Activated T-cell treated with anti-CD3 and anti-CD28 coated beads, Interleukin-2, amount 50 U/mL, for 48 hours (primary cell): ENCODE data around the gene LARP1B.
A peak's percentile ranks its signal among the peaks of the same experiment; 100 is the strongest.
"Not testable (repeated sequence)": the region's sequence is repeated elsewhere in the genome, so short reads cannot be mapped to it uniquely, and the experiment has no call there.

ENCODE experiments used
- DNase-seq, 2 experiments: peaks; one replicate each; pipeline ENCODE4 v3.0.0-alpha.2; 2020

Gene LARP1B

GRCh38 chr4:128141866-128142265, 80.8 kb downstream of the LARP1B start:
- DNase-seq = no peak

GRCh38 chr4:128145727-128146126, 84.6 kb downstream of the LARP1B start:
- DNase-seq = no peak

GRCh38 chr4:128153800-128154199, 92.7 kb downstream of the LARP1B start:
- no peak for DNase-seq

GRCh38 chr4:128155231-128155855, 94.2 kb downstream of the LARP1B start:
- no peak for DNase-seq

- DNase-seq = no peak
These were observed 94.9 kb downstream of the LARP1B start for GRCh38 chr4:128155874-128156456.

GRCh38 chr4:128156472-128156871, 95.4 kb downstream of the LARP1B start:
- DNase-seq = not testable (repeated sequence)

- DNase-seq = no peak
These were observed 97.8 kb downstream of the LARP1B start for GRCh38 chr4:128158894-128159293.

GRCh38 chr4:128159967-128160366, 98.9 kb downstream of the LARP1B start:
- no peak for DNase-seq

- no peak for DNase-seq
These were observed 100.0 kb downstream of the LARP1B start for GRCh38 chr4:128161138-128161537.

GRCh38 chr4:128162434-128162833, 101.3 kb downstream of the LARP1B start:
- DNase-seq = no peak

GRCh38 chr4:128163177-128164117, 102.3 kb downstream of the LARP1B start:
- DNase-seq = no peak

GRCh38 chr4:128166982-128167381, 105.9 kb downstream of the LARP1B start:
- DNase-seq = no peak

- DNase-seq = no peak
These were observed 107.6 kb downstream of the LARP1B start for GRCh38 chr4:128168701-128169100.

GRCh38 chr4:128169245-128169644, 108.1 kb downstream of the LARP1B start:
- no peak for DNase-seq

- no peak for DNase-seq
These were observed 115.5 kb downstream of the LARP1B start for GRCh38 chr4:128176643-128177042.

GRCh38 chr4:128177498-128177897, 116.4 kb downstream of the LARP1B start:
- DNase-seq = no peak

GRCh38 chr4:128186623-128187022, 125.5 kb downstream of the LARP1B start:
- no peak for DNase-seq

GRCh38 chr4:128191115-128191781, 130.1 kb downstream of the LARP1B start:
- peak; percentile 70 to 71 for DNase-seq

- no peak for DNase-seq
These were observed 159.4 kb downstream of the LARP1B start for GRCh38 chr4:128220286-128221235.

- no peak for DNase-seq
These were observed 160.5 kb downstream of the LARP1B start for GRCh38 chr4:128221586-128221985.

- no peak for DNase-seq
These were observed 164.0 kb downstream of the LARP1B start for GRCh38 chr4:128225148-128225547.

GRCh38 chr4:128227991-128228571, 167.0 kb downstream of the LARP1B start:
- DNase-seq = no peak
